Psoas muscle (tissue), 8 donors: ENCODE results near the gene HIP1. TPM values are rescaled to one million over a fixed set of nuclear protein-coding genes. Genes with fewer than 3 reads are reported as not detected.
"Not testable (repeated sequence)": the region's sequence is repeated elsewhere in the genome, so short reads cannot be mapped to it uniquely, and the experiment has no call there.

Source experiments
- ATAC-seq, 4 donors: fragments of 200-7000 bp; cut with Tn5 transposase; one replicate each; pipeline ENCODE4 v1.9.1; 2020; ENCODE audit warnings: moderate library complexity in 3 of 4, mild to moderate bottlenecking in 2 of 4
- DNase-seq, 2 donors: peaks; one replicate each; pipeline ENCODE4 v3.0.0-alpha.2; 2020
- H3K27ac ChIP-seq: fragments of 200-600 bp; one replicate; pipeline ENCODE4 v1.8.0; 2022
- H3K27me3 ChIP-seq, 3 donors: fragments of 200-600 bp in 1 of 3; one replicate each; pipeline versions ENCODE4 v1.6.1 to v1.8.0; 2013 to 2022; ENCODE audit warnings: low read length in 2 of 3, mild to moderate bottlenecking in 2 of 3, moderate library complexity in 1 of 3; ENCODE audit not compliant: insufficient read depth in 3 of 3
- H3K36me3 ChIP-seq, 2 donors: fragments of 200-600 bp in 1 of 2; one replicate each; pipeline versions ENCODE4 v1.6.1 to v1.8.0; 2013 to 2022; ENCODE audit warnings: low read depth in 1 of 2, mild to moderate bottlenecking in 1 of 2, moderate library complexity in 1 of 2; ENCODE audit not compliant: insufficient read depth in 1 of 2
- H3K4me1 ChIP-seq: fragments of 200-600 bp; one replicate; pipeline ENCODE4 v1.8.0; 2022
- H3K4me3 ChIP-seq: fragments of 200-600 bp; one replicate; pipeline ENCODE4 v1.8.0; 2022; ENCODE audit warnings: mild to moderate bottlenecking
- H3K9me3 ChIP-seq: fragments of 200-600 bp; one replicate; pipeline ENCODE4 v1.8.0; 2022
- WGBS, 3 donors: extraction: QIAGEN DNeasy Blood & Tissue Kit; methylation state at CpG; one replicate each; pipeline versions ENCODE4 v1.1.6 to v1.1.7; 2013; 5-methylcytosine and 5-hydroxymethylcytosine counted together
- intact Hi-C, 2 donors: fragments of 100-400 bp; cut with DNase I; formaldehyde crosslinking; loops; one replicate each; pipeline versions ENCODE4 v1.11.0 to v1.14.2; 2022
- polyA plus RNA-seq, 3 donors: library from polyadenylated mRNA; stranded (reverse); fragments of 200-250 nt; gene quantifications; one replicate each; pipeline ENCODE4 v1.2.3, GENCODE V29; 2013
- total RNA-seq, 4 donors: library from RNA; stranded (reverse); fragmentation: NEBNext Ultra II Directional in 2 of 4; extraction: Animal tissue kit (Norgen Biotek cat#: 25700) in 2 of 4; gene quantifications; one replicate each; pipeline versions ENCODE4 v1.2.1 to v1.2.4, GENCODE V29; 2021 to 2023
- TF ChIP-seq, protein P1 (sequence below): fragments of 200-600 bp; IDR thresholded peaks from one replicate; pipeline ENCODE4 v1.8.0; 2022; ENCODE audit warnings: antibody characterized with exemption
- donor health status: healthy with polysubstance abuse.
- donor health status: DM: no; HTN: no; CAD: no; lungs with moderate emphysema.
- donor health status: Bipolar disorder and iron deficiency.
- donor health status: healthy.
- donor health status: DM: yes; HTN: yes; CAD: no.
- donor health status: DM: no; HTN: no; CAD: no.
- donor health status: DM: no; HTN: no; CAD: no.
- donor health status: DM: yes; HTN: yes; CAD: no.

HIP1 gene
- total and polyA plus RNA-seq, 7 donors: 2.5 to 11.9 (median 5.4) TPM

DNA sequence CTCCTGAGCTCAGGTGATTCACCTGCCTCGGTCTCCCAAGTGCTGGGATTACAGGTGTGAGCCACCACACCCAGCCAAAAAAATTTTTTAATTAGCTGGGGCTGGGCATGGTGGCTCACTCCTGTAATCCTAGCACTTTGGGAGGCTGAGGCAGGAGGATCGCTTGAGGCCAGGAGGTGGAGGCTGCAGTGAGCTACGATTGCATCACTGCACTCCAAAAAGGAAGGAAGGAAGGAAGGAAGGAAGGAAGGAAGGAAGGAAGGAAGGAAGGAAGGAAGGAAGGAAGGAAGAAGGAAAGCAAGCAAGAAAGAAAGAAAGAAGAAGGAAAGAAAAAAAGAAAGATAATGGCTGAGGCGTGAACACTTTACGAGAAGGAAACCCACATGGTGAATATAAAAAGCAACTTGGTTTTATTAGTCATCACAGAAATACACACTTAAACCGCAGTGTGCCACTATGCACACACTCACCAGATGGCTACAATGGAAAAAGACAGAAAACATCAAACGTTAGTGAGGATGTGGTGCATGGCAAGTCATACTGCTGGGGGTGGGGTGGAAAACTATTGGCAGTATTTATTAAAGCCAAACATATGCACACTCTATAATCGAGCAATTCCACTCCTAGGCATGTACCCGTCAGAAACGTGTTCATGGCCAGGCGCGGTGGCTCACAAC is 37.7 kb upstream of the HIP1 start:
- H3K36me3 ChIP-seq: no peaks in the 10 kb centered on the region
- DNase-seq (no peak), ATAC-seq (no peak)
- 69 to 77% (median 76%) methylated on average over 12 of the region's 12 CpGs for WGBS, 3 donors
- H3K9me3 ChIP-seq: no peaks in the 10 kb centered on the region
- H3K4me3 ChIP-seq: no peak overlapping the region
- TF ChIP-seq, protein P1, sequence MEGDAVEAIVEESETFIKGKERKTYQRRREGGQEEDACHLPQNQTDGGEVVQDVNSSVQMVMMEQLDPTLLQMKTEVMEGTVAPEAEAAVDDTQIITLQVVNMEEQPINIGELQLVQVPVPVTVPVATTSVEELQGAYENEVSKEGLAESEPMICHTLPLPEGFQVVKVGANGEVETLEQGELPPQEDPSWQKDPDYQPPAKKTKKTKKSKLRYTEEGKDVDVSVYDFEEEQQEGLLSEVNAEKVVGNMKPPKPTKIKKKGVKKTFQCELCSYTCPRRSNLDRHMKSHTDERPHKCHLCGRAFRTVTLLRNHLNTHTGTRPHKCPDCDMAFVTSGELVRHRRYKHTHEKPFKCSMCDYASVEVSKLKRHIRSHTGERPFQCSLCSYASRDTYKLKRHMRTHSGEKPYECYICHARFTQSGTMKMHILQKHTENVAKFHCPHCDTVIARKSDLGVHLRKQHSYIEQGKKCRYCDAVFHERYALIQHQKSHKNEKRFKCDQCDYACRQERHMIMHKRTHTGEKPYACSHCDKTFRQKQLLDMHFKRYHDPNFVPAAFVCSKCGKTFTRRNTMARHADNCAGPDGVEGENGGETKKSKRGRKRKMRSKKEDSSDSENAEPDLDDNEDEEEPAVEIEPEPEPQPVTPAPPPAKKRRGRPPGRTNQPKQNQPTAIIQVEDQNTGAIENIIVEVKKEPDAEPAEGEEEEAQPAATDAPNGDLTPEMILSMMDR: no peak
- H3K27me3 ChIP-seq: no peaks in the 10 kb centered on the region
- H3K27ac ChIP-seq: no peak overlapping the region
- intact Hi-C loops: no loop called here
- no peaks in the 10 kb centered on the region for H3K4me1 ChIP-seq

DNA sequence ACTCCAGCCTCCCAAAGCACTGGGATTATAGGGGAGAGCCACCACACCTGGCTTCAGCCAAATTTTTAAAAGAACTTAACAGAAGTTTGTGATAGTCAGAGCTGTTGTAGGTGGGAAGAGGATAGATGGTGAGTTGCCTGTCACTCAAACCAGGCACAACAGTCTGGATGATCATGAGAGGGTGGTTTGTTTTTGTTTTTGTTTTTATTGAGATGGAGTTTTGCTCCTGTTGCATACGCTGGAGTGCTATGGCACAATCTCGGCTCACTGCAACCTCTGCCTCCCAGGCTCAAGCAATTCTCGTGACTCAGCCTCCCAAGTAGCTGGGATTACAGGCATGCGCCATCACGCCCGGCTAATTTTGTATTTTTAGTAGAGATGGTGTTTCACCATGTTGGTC is 35.2 kb upstream of the HIP1 start:
- DNase-seq, H3K27me3 ChIP-seq, H3K9me3 ChIP-seq, H3K36me3 ChIP-seq, ATAC-seq, intact Hi-C loops, H3K4me3 ChIP-seq, H3K4me1 ChIP-seq, H3K27ac ChIP-seq: not testable (repeated sequence)
- 89 to 94% (median 91%) methylated on average over 6 of the region's 6 CpGs for WGBS, 3 donors

DNA sequence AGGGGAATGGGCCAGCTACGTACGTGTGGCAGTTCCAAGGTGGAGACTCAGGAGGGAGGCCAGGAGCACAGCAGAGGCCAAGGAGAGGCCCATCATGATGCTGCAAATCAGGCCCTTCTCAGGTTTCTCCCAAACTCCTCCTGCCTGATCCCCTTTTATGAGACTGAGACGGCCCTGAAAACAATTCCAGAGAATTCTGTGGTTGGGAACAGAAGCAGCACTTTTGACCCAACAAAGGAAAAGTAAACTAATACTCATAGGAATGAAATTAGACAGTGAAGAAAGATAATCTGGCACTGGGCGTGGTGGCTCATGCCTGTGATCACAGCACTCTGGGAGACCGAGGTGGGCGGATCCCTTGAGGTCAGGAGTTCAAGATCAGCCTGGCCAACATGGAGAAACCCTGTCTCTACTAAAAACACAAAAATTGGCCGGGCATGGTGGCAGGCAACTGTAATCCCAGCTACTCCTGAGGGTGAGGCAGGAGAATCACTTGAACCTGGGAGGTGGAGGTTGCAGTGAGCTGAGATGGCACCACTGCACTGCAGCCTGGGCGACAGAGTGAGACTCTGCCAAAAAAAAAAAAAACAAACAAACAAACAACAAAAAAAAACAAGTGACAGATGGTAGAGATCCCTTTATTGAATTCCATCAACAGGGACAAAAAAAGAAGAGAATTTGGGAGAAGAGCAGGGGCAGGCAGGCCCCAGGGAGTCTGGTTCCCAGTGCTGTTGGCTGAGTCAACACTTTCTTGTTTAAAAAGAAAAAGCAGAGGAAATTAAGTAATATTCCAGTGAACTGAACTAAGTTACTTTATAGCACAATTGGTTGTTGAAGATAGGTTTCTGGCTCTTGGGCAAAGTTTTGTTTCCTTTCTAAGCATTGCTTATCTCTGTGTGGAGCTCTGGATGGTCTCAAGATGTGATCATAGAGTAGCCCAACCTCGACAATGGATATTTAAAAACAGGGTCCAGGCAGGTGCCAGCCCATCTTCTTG is 33.6 kb upstream of the HIP1 start, which contains the start of gene CCL26:
Gene CCL26, minus strand, starts transcription at position 131 of the 997 bp plus-strand sequence. Its CDS starts 35 bp downstream, at position 96.
- intact Hi-C loops: no loop called here
- no peaks in the 10 kb centered on the region for H3K36me3 ChIP-seq
- H3K27ac ChIP-seq: no peak within 1 kb of the TSS
- DNase-seq (peak; percentile 60 to 82), ATAC-seq (peak in 3 of 4 donors; percentile 40 to 56 (median 42))
- H3K4me1 ChIP-seq: no peaks in the 10 kb centered on the region
- 58 to 64% (median 60%) methylated on average over 9 of the region's 9 CpGs for WGBS, 3 donors
- H3K9me3 ChIP-seq: no peaks in the 10 kb centered on the region
- TF ChIP-seq, protein P1: no peak
- H3K4me3 ChIP-seq: no peak within 1 kb of the TSS
- no peaks in the 10 kb centered on the region for H3K27me3 ChIP-seq

DNA sequence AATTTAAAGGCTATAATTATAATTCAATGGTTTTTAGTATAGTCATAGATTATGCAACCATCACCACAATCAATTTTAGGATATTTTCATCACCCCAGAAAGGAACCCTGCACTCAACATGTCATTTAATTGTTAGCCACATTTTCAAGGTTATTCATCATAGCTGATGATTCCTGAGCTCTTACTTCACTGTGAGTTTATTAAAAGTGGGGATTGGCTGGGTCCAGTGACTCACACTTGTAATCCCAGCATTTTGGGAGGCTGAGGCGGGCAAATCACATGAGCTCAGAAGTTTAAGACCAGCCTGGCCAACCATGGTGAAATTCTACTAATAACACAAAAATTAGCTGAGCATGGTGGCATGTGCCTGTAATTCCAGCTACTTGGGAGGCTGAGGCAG is 32.5 kb upstream of the HIP1 start:
- no peak for ATAC-seq

More for the DNA sequence above, 32.5 kb upstream of the HIP1 start:
- H3K4me3 ChIP-seq: no peak overlapping the region
- H3K36me3 ChIP-seq: no peaks in the 10 kb centered on the region
- TF ChIP-seq, protein P1: no peak
- no peak for DNase-seq
- no peaks in the 10 kb centered on the region for H3K4me1 ChIP-seq
- 93 to 100% (median 95%) methylated on average over 1 of the region's 1 CpG for WGBS, 3 donors
- no peak overlapping the region for H3K27ac ChIP-seq
- intact Hi-C loops: no loop called here
- H3K9me3 ChIP-seq: no peaks in the 10 kb centered on the region
- H3K27me3 ChIP-seq: no peaks in the 10 kb centered on the region
